GM23338 (cell line): ENCODE data around the gene TRMT44. TPM values are rescaled to one million over a fixed set of nuclear protein-coding genes. Genes with fewer than 3 reads are reported as not detected.

Experiments
- ATAC-seq: fragments of 200-7000 bp; cut with Tn5 transposase; 3 replicates; pipeline ENCODE4 v1.9.1; 2020
- DNase-seq: peaks from one replicate; pipeline ENCODE4 v3.0.0-alpha.2; 2015; ENCODE audit warnings: low spot score
- H2AFZ ChIP-seq: fragments of 200-600 bp; sonication (generic); 2 replicates; pipeline ENCODE4 v1.8.0; 2016; ENCODE audit warnings: antibody characterized with exemption, mild to moderate bottlenecking, moderate library complexity
- H3F3A ChIP-seq: fragments of 200-600 bp; sonication (generic); replicated peaks from 2 replicates; pipeline ENCODE4 v1.8.0; 2017; ENCODE audit warnings: antibody characterized with exemption, mixed run types, low read depth
- H3K27ac ChIP-seq: fragments of 200-600 bp; sonication (generic); 2 replicates; pipeline ENCODE4 v1.6.1; 2016; ENCODE audit warnings: low read depth
- H3K27me3 ChIP-seq: fragments of 200-600 bp; sonication (generic); 2 replicates; pipeline ENCODE4 v1.8.0; 2016; ENCODE audit warnings: mild to moderate bottlenecking, mixed run types, moderate library complexity; ENCODE audit not compliant: insufficient read depth
- H3K36me3 ChIP-seq: fragments of 200-600 bp; sonication (generic); 2 replicates; pipeline ENCODE4 v1.8.0; 2016; ENCODE audit warnings: mild to moderate bottlenecking; ENCODE audit not compliant: insufficient read depth
- H3K4me1 ChIP-seq: fragments of 200-600 bp; sonication (generic); 2 replicates; pipeline ENCODE4 v1.8.0; 2016; ENCODE audit warnings: mild to moderate bottlenecking, moderate library complexity; ENCODE audit not compliant: insufficient read depth
- H3K4me2 ChIP-seq: fragments of 200-600 bp; sonication (generic); 2 replicates; pipeline ENCODE4 v1.7.1; 2017; ENCODE audit warnings: mixed run types
- H3K4me3 ChIP-seq: fragments of 200-600 bp; sonication (generic); 2 replicates; pipeline ENCODE4 v1.6.1; 2016; ENCODE audit warnings: mixed run types
- H3K79me2 ChIP-seq: fragments of 200-600 bp; sonication (generic); replicated peaks from 2 replicates; pipeline ENCODE4 v1.8.0; 2017; ENCODE audit warnings: mild to moderate bottlenecking; ENCODE audit not compliant: insufficient read depth
- H3K9me2 ChIP-seq: fragments of 200-600 bp; sonication (generic); 2 replicates; pipeline ENCODE4 v1.8.0; 2017; ENCODE audit not compliant: insufficient read depth
- H4K20me1 ChIP-seq: fragments of 200-600 bp; sonication (generic); replicated peaks from 2 replicates; pipeline ENCODE4 v1.8.0; 2017; ENCODE audit warnings: mild to moderate bottlenecking; ENCODE audit not compliant: insufficient read depth
- H3K27ac Mint-ChIP-seq: 2 replicates; pipeline ENCODE4 v1.8.0; 2020; ENCODE audit warnings: inconsistent platforms, mild to moderate bottlenecking, moderate library complexity, mixed read lengths
- H3K27me3 Mint-ChIP-seq: 3 replicates; pipeline ENCODE4 v1.8.0; 2022; ENCODE audit warnings: low read depth, mild to moderate bottlenecking, moderate library complexity, mixed read lengths, inconsistent platforms; ENCODE audit not compliant: insufficient read depth, poor library complexity
- H3K36me3 Mint-ChIP-seq: 3 replicates; pipeline ENCODE4 v1.8.0; 2021; ENCODE audit warnings: low read depth, mild to moderate bottlenecking, inconsistent platforms, moderate library complexity, mixed read lengths
- H3K4me1 Mint-ChIP-seq: 3 replicates; pipeline ENCODE4 v1.8.0; 2020; ENCODE audit warnings: mild to moderate bottlenecking, inconsistent platforms, mixed read lengths
- H3K4me3 Mint-ChIP-seq: 3 replicates; pipeline ENCODE4 v1.8.0; 2021; ENCODE audit warnings: moderate library complexity, mild to moderate bottlenecking, inconsistent platforms, mixed read lengths
- H3K9me3 Mint-ChIP-seq: 3 replicates; pipeline ENCODE4 v1.8.0; 2020; ENCODE audit warnings: moderate library complexity, mild to moderate bottlenecking, inconsistent platforms, mixed read lengths
- CREB1 ChIP-seq: fragments of 250-450 bp; sonication (Bioruptor Pico); IDR thresholded peaks from 2 replicates; pipeline ENCODE4 v1.5.0; 2020; ENCODE audit warnings: low read depth, mild to moderate bottlenecking, moderate library complexity
- CTCF ChIP-seq, 2 experiments: fragments of 200-600 bp in 1 of 2; sonication (generic) in 1 of 2; conservative IDR thresholded peaks; 2 replicates each; pipeline versions ENCODE4 v1.5.1 to v1.6.1; 2016 to 2017; ENCODE audit warnings: antibody characterized with exemption in 2 of 2, low read depth in 2 of 2, mild to moderate bottlenecking in 2 of 2, moderate library complexity in 1 of 2
- ETS1 ChIP-seq: IDR thresholded peaks from 2 replicates; pipeline ENCODE4 v1.6.1; 2016; ENCODE audit warnings: antibody characterized with exemption
- EZH2 ChIP-seq: fragments of 200-600 bp; sonication (generic); IDR thresholded peaks from one replicate; pipeline ENCODE4 v1.8.0; 2017; ENCODE audit warnings: antibody characterized with exemption, mild to moderate bottlenecking, low read depth; ENCODE audit not compliant: unreplicated experiment
- EZH2phosphoT487 ChIP-seq: fragments of 200-600 bp; sonication (generic); IDR thresholded peaks from one replicate; pipeline ENCODE4 v1.8.1; 2018; ENCODE audit warnings: antibody characterized with exemption; ENCODE audit not compliant: unreplicated experiment
- JUNB ChIP-seq: IDR thresholded peaks from one replicate; pipeline ENCODE4 v1.6.1; 2016; ENCODE audit warnings: antibody characterized with exemption; ENCODE audit not compliant: unreplicated experiment
- NANOG ChIP-seq: IDR thresholded peaks from 2 replicates; pipeline ENCODE4 v1.6.1; 2016; ENCODE audit warnings: antibody characterized with exemption, borderline replicate concordance
- POLR2AphosphoS5 ChIP-seq: IDR thresholded peaks from 2 replicates; pipeline ENCODE4 v1.6.1; 2016; ENCODE audit warnings: antibody characterized with exemption, low read depth
- REST ChIP-seq: IDR thresholded peaks from one replicate; pipeline ENCODE4 v1.6.1; 2018; ENCODE audit warnings: antibody characterized with exemption; ENCODE audit not compliant: unreplicated experiment
- STAT1 ChIP-seq: IDR thresholded peaks from one replicate; pipeline ENCODE4 v1.6.1; 2016; ENCODE audit warnings: antibody characterized with exemption; ENCODE audit not compliant: unreplicated experiment
- ZNF114 ChIP-seq: fragments of 250-450 bp; sonication (Bioruptor Pico); IDR thresholded peaks from 2 replicates; pipeline ENCODE4 v1.5.0; 2020; ENCODE audit warnings: mild to moderate bottlenecking, moderate library complexity
- ZNF331 ChIP-seq: fragments of 250-450 bp; sonication (Bioruptor Pico); IDR thresholded peaks from 2 replicates; pipeline ENCODE4 v1.5.0; 2020; ENCODE audit warnings: low read depth, mild to moderate bottlenecking, moderate library complexity
- polyA plus RNA-seq: library from polyadenylated mRNA; unstranded; fragments of >200 nt; fragmentation: Nextera tagmentation; extraction: Ambion mirVana; gene quantifications from 2 replicates; pipeline ENCODE4 v1.2.1, GENCODE V29; 2016
- total RNA-seq: library from RNA; depleted of rRNA; stranded (reverse); fragments of >200 nt; shearing (Covaris generic); gene quantifications from 2 replicates; pipeline ENCODE4 v1.2.3, GENCODE V29; 2014
- TF ChIP-seq, protein P1 (sequence below): fragments of 250-450 bp; sonication (Bioruptor Pico); IDR thresholded peaks from 2 replicates; pipeline ENCODE4 v1.5.0; 2020; ENCODE audit warnings: mild to moderate bottlenecking, moderate library complexity

Gene TRMT44
- total and polyA plus RNA-seq, 2 experiments from 2014 or later, result 10.3 to 49.8 TPM

- H3F3A ChIP-seq, result no peaks in the 10 kb centered on the region
- H3K27me3 ChIP-seq, result no peaks in the 10 kb centered on the region
- no peaks in the 10 kb centered on the region for H3K36me3 ChIP-seq
- H3K4me2 ChIP-seq, result no peak overlapping the region
- TF ChIP-seq NANOG (no peak), EZH2 (no peak), ETS1 (no peak), CTCF (conservative IDR thresholded peaks at IDR 0.05; ENCODE audit: low read depth in 2 of 2) (no peak), ZNF331 (CRISPR knock-in tag) (no peak), ZNF114 (CRISPR knock-in tag) (no peak), JUNB (no peak), CREB1 (CRISPR knock-in tag) (no peak), REST (no peak), POLR2AphosphoS5 (no peak), STAT1 (no peak), EZH2phosphoT487 (no peak)
- TF ChIP-seq, protein P1, sequence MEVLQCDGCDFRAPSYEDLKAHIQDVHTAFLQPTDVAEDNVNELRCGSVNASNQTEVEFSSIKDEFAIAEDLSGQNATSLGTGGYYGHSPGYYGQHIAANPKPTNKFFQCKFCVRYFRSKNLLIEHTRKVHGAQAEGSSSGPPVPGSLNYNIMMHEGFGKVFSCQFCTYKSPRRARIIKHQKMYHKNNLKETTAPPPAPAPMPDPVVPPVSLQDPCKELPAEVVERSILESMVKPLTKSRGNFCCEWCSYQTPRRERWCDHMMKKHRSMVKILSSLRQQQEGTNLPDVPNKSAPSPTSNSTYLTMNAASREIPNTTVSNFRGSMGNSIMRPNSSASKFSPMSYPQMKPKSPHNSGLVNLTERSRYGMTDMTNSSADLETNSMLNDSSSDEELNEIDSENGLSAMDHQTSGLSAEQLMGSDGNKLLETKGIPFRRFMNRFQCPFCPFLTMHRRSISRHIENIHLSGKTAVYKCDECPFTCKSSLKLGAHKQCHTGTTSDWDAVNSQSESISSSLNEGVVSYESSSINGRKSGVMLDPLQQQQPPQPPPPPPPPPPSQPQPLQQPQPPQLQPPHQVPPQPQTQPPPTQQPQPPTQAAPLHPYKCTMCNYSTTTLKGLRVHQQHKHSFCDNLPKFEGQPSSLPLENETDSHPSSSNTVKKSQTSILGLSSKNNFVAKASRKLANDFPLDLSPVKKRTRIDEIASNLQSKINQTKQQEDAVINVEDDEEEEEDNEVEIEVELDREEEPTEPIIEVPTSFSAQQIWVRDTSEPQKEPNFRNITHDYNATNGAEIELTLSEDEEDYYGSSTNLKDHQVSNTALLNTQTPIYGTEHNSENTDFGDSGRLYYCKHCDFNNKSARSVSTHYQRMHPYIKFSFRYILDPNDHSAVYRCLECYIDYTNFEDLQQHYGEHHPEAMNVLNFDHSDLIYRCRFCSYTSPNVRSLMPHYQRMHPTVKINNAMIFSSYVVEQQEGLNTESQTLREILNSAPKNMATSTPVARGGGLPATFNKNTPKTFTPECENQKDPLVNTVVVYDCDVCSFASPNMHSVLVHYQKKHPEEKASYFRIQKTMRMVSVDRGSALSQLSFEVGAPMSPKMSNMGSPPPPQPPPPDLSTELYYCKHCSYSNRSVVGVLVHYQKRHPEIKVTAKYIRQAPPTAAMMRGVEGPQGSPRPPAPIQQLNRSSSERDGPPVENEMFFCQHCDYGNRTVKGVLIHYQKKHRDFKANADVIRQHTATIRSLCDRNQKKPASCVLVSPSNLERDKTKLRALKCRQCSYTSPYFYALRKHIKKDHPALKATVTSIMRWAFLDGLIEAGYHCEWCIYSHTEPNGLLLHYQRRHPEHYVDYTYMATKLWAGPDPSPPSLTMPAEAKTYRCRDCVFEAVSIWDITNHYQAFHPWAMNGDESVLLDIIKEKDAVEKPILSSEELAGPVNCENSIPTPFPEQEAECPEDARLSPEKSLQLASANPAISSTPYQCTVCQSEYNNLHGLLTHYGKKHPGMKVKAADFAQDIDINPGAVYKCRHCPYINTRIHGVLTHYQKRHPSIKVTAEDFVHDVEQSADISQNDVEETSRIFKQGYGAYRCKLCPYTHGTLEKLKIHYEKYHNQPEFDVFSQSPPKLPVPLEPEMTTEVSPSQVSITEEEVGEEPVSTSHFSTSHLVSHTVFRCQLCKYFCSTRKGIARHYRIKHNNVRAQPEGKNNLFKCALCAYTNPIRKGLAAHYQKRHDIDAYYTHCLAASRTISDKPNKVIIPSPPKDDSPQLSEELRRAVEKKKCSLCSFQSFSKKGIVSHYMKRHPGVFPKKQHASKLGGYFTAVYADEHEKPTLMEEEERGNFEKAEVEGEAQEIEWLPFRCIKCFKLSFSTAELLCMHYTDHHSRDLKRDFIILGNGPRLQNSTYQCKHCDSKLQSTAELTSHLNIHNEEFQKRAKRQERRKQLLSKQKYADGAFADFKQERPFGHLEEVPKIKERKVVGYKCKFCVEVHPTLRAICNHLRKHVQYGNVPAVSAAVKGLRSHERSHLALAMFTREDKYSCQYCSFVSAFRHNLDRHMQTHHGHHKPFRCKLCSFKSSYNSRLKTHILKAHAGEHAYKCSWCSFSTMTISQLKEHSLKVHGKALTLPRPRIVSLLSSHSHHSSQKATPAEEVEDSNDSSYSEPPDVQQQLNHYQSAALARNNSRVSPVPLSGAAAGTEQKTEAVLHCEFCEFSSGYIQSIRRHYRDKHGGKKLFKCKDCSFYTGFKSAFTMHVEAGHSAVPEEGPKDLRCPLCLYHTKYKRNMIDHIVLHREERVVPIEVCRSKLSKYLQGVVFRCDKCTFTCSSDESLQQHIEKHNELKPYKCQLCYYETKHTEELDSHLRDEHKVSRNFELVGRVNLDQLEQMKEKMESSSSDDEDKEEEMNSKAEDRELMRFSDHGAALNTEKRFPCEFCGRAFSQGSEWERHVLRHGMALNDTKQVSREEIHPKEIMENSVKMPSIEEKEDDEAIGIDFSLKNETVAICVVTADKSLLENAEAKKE (CRISPR knock-in tag), result no peak
- DNase-seq (no peak), ATAC-seq (no peak)
- H3K27ac ChIP-seq, result no peak overlapping the region
- peaks cover 21% of the 10 kb centered on the region for H3K9me3 Mint-ChIP-seq
- H3K4me1 Mint-ChIP-seq, result peaks cover 10% of the 10 kb centered on the region
- peaks cover 25% of the 10 kb centered on the region for H3K36me3 Mint-ChIP-seq
- no peak overlapping the region for H3K27ac Mint-ChIP-seq
- H3K9me2 ChIP-seq, result no peaks in the 10 kb centered on the region
- peaks cover 16% of the 10 kb centered on the region for H3K27me3 Mint-ChIP-seq
- H3K4me1 ChIP-seq, result no peaks in the 10 kb centered on the region
- H2AFZ ChIP-seq, result no peak overlapping the region
- H3K4me3 ChIP-seq, result no peak overlapping the region
- no peaks in the 10 kb centered on the region for H3K79me2 ChIP-seq
- H3K4me3 Mint-ChIP-seq, result no peak overlapping the region
- no peaks in the 10 kb centered on the region for H4K20me1 ChIP-seq
Measured at GRCh38 chr4:8500966-8501365, 60.4 kb downstream of the TRMT44 start.
